Measurements from ENCODE around the gene SMC1B.

The SMC1B gene

DNA sequence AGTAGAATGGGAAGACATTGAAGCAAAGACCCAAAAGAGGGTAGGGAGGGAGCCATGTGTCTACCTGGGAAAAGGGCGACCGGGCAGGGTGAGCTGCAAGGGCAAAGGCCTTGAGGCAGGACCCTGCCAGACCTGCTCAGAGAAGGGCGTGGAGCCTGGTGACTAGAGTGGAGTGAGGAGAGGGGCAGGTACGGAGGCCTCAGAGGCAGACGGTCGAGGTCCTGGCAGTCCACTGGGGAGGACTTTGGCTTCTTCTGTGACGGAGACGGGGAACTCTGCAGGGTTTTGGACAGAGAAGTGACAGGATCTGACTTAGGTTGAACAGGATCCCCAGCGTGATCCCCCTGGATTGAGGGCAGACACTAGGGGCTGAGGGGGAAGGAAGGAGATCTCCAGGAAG lies 13.0 kb upstream of the SMC1B start:
- no peaks in the 10 kb centered on the region for H3K27me3 ChIP-seq (ENCODE audit: insufficient read depth, low read length)
- no peak overlapping the region for H3K4me3 ChIP-seq (ENCODE audit: low read length)
- no peak overlapping the region for H3K27ac ChIP-seq (ENCODE audit: low read length)
- H3K36me3 ChIP-seq (ENCODE audit: insufficient read depth, low read depth, low read length): no peaks in the 10 kb centered on the region
- no peaks in the 10 kb centered on the region for H3K9me3 ChIP-seq (ENCODE audit: insufficient read depth, low read depth, low read length)
- no peak overlapping the region for H3K9ac ChIP-seq (ENCODE audit: low read depth, low read length)
- H3K4me1 ChIP-seq (ENCODE audit: insufficient read depth, low read length): no peaks in the 10 kb centered on the region

DNA sequence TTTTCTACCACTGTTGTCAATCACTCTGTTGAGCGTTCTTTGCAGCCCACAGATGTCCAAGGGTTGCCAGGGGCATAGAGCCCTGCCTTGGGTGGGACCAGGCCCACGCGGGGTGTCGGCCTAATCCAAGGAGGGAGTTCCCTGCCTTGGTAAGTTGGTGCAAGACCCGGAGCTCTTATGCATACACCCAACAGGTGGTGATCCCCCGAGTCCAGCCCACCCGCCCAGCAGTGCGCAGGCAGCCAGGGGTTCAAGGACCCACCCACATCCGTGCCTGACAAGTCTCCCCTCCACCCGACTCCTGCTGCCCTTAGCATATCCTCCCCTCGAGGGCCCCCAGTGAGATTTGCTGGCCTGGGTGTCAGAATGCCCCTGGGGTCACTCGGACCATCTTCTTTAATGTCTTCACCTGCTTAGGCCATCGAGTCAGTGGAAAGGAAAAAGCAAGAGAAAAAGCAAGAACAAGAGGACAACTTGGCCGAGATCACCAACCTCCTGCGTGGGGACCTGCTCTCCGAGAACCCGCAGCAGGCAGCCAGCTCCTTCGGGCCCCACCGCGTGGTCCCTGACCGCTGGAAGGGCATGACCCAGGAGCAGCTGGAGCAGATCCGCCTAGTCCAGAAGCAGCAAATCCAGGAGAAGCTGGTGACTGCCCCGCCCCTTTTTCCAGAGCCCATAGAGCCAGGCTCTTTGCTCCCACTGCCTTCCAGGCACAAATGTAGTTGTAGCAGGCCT lies 12.3 kb upstream of the SMC1B start:
- no peak overlapping the region for H3K9ac ChIP-seq (ENCODE audit: low read depth, low read length)
- no peaks in the 10 kb centered on the region for H3K4me1 ChIP-seq (ENCODE audit: insufficient read depth, low read length)
- H3K9me3 ChIP-seq (ENCODE audit: insufficient read depth, low read depth, low read length): no peaks in the 10 kb centered on the region
- no peak overlapping the region for H3K27ac ChIP-seq (ENCODE audit: low read length)
- no peak overlapping the region for H3K4me3 ChIP-seq (ENCODE audit: low read length)
- H3K36me3 ChIP-seq (ENCODE audit: insufficient read depth, low read depth, low read length): no peaks in the 10 kb centered on the region
- no peaks in the 10 kb centered on the region for H3K27me3 ChIP-seq (ENCODE audit: insufficient read depth, low read length)

DNA sequence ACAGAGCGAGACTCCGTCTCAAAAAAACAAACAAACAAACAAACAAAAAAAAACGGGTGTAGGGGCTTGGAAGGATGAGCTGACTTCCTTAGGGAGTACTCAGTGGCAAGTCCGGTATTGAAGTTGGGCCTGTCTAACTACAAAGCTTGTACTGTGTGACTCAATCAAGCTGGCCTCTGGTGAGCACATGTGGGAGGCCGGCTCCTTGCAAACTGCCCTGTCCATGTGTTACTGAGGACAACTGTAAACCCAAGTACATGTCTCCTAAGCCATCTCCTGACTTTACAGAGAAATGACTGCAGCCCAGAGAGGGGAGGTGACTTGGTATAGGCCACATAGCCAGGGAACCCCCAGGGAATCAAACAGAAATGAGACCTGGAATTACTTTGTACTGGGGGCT lies 11.7 kb upstream of the SMC1B start:
- H3K9me3 ChIP-seq (ENCODE audit: insufficient read depth, low read depth, low read length): no peaks in the 10 kb centered on the region
- no peaks in the 10 kb centered on the region for H3K4me1 ChIP-seq (ENCODE audit: insufficient read depth, low read length)
- H3K27me3 ChIP-seq (ENCODE audit: insufficient read depth, low read length): no peaks in the 10 kb centered on the region
- no peak overlapping the region for H3K4me3 ChIP-seq (ENCODE audit: low read length)
- no peak overlapping the region for H3K9ac ChIP-seq (ENCODE audit: low read depth, low read length)
- no peak overlapping the region for H3K27ac ChIP-seq (ENCODE audit: low read length)
- H3K36me3 ChIP-seq (ENCODE audit: insufficient read depth, low read depth, low read length): no peaks in the 10 kb centered on the region

DNA sequence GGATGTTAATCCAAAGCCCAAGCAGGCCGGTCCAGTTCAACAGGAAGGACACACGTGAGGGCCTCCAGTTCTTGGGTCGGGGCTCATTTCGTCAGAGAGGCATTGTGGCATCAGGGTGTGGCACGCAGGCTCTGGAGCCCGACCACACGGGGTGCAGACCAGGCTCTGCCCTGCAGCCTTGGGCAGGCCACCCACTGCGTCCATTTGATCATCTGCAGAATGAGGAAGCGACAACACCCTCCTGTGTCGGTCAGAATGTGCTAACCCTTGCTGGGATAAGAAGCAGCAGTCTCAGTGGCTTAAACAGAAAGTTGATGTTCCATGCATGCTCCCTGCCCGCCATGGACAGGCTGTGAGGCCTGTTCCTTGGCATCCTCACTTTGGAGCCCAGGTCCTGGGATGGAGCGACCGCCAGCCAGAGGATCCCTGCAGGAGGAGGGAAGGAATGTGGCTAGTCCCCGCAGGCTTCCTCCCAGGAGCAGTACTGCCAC lies 10.9 kb upstream of the SMC1B start:
- Histone ChIP-seq H3K9me3 (ENCODE audit: insufficient read depth, low read depth, low read length) (no peaks in the 10 kb centered on the region), H3K9ac (ENCODE audit: low read depth, low read length) (no peak overlapping the region), H3K36me3 (ENCODE audit: insufficient read depth, low read depth, low read length) (no peaks in the 10 kb centered on the region), H3K4me3 (ENCODE audit: low read length) (no peak overlapping the region), H3K27me3 (ENCODE audit: insufficient read depth, low read length) (no peaks in the 10 kb centered on the region), H3K27ac (ENCODE audit: low read length) (no peak overlapping the region), H3K4me1 (ENCODE audit: insufficient read depth, low read length) (no peaks in the 10 kb centered on the region)

DNA sequence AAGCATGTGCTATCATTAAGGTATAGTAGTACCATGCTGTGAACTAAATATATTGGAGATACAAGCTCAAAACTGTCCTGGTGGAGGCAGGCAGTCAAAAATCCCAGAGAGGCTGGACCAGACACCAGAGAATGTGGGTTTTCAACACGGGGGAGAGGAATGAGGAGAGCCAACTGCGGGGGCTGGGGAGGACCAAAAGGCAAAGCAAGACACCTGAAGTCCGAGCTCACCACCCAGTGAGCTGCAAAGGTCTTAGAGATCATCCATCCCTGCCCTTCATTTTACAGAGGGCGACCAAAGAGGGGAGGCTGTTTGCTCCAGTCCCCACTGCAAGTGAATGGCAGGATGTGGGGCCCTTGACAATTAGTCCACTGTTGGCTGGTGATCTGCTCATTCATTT lies 10.1 kb upstream of the SMC1B start:
- Histone ChIP-seq H3K9me3 (ENCODE audit: insufficient read depth, low read depth, low read length) (no peaks in the 10 kb centered on the region), H3K4me1 (ENCODE audit: insufficient read depth, low read length) (no peaks in the 10 kb centered on the region), H3K27ac (ENCODE audit: low read length) (no peak overlapping the region), H3K4me3 (ENCODE audit: low read length) (no peak overlapping the region), H3K9ac (ENCODE audit: low read depth, low read length) (no peak overlapping the region), H3K27me3 (ENCODE audit: insufficient read depth, low read length) (no peaks in the 10 kb centered on the region), H3K36me3 (ENCODE audit: insufficient read depth, low read depth, low read length) (no peaks in the 10 kb centered on the region)

DNA sequence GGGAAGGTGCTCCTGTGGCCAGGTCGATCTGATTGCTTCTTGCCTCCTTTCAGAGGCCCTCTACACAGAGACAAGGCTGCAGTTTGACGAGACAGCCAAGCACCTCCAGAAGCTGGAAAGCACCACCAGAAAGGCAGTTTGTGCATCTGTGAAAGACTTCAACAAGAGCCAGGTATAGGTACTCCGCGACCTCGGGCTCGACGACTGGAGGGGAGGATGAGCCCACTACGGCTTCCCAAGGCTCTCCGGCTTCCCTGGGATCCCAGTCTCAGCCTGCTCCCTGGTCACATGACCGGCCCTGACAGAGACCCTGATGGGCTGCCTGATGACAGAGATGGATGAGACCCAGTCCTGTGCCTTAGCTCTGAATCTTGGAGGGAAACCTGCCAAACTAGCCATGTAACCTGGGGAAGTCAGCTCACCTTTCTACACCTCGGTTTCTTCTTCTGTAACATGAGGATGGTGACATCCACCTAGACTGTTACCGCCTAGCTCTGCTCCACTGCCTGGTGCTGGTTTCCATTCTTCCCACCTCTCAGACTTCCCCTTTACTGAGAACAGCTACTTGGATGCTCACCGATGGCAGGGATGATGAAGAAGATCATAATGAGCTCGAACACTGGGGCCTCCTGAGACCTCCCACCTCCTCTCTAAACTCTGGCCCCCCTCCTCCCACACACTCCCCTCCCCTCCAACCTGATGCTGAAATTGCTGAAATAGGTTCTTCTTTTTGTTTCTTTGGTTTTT lies 9.0 kb upstream of the SMC1B start:
- H3K9me3 ChIP-seq (ENCODE audit: insufficient read depth, low read depth, low read length): no peaks in the 10 kb centered on the region
- no peaks in the 10 kb centered on the region for H3K36me3 ChIP-seq (ENCODE audit: insufficient read depth, low read depth, low read length)
- no peak overlapping the region for H3K27ac ChIP-seq (ENCODE audit: low read length)

DNA sequence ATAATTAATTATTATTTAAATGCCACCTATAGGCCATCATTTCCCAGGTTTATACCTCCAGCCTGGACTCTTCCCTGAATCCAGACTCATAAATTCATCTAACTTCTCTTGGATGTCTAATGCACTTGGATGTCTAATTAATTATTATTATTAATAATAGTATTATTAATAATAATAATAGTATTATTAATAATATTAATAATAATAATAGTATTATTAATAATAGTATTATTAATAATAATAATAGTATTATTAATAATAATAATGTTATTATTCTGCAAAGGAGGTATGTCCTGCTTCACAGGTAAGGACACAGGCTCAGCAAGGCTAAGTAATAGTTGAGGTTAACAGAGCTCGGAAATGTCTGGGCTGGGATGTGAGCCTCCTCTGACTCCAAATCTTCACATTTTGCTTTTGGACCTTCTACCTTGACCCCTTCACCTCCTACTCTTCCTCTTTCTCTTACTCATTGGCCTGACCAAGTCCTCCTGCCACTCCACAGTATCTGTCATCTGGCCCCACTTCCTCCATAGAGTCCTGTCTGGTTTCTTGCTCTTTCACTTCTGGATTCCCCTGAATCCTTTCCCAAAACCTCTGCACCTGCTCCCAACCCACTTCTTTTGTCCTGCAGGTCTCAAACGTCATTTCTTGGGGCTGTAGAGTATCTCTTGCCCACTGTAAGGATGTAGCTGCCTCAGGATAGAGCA lies 8.1 kb upstream of the SMC1B start:
- Histone ChIP-seq H3K27ac (ENCODE audit: low read length) (no peak overlapping the region), H3K9ac (ENCODE audit: low read depth, low read length) (no peak overlapping the region), H3K9me3 (ENCODE audit: insufficient read depth, low read depth, low read length) (no peaks in the 10 kb centered on the region), H3K36me3 (ENCODE audit: insufficient read depth, low read depth, low read length) (no peaks in the 10 kb centered on the region), H3K4me3 (ENCODE audit: low read length) (no peak overlapping the region), H3K27me3 (ENCODE audit: insufficient read depth, low read length) (no peaks in the 10 kb centered on the region), H3K4me1 (ENCODE audit: insufficient read depth, low read length) (no peaks in the 10 kb centered on the region)

More for the DNA sequence above, 9.0 kb upstream of the SMC1B start:
- no peak overlapping the region for H3K4me3 ChIP-seq (ENCODE audit: low read length)
- no peaks in the 10 kb centered on the region for H3K27me3 ChIP-seq (ENCODE audit: insufficient read depth, low read length)
- no peak overlapping the region for H3K9ac ChIP-seq (ENCODE audit: low read depth, low read length)
- no peaks in the 10 kb centered on the region for H3K4me1 ChIP-seq (ENCODE audit: insufficient read depth, low read length)

DNA sequence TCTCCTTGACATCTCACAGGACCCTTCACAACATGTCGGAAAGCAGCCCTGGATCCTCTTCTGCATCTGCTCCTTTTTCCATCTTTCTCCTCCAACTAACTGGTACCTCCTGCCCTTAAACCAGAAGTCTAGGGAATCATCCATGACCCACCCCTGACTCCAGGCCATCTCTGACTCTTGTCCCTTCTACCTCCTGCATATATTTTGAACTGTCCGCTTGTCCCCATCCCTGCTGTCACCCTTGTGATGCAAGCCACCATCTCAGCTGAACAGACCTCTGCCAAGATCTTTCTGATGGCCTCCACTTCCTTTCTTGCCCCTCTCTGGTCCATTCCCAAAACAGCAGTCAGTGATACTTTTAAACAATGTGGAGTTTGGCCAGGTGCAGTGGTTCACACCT lies 7.1 kb upstream of the SMC1B start:
- no peak overlapping the region for H3K27ac ChIP-seq (ENCODE audit: low read length)
- no peak overlapping the region for H3K9ac ChIP-seq (ENCODE audit: low read depth, low read length)
- no peaks in the 10 kb centered on the region for H3K4me1 ChIP-seq (ENCODE audit: insufficient read depth, low read length)
- H3K36me3 ChIP-seq (ENCODE audit: insufficient read depth, low read depth, low read length): no peaks in the 10 kb centered on the region
- no peak overlapping the region for H3K4me3 ChIP-seq (ENCODE audit: low read length)
- H3K27me3 ChIP-seq (ENCODE audit: insufficient read depth, low read length): no peaks in the 10 kb centered on the region
- H3K9me3 ChIP-seq (ENCODE audit: insufficient read depth, low read depth, low read length): no peaks in the 10 kb centered on the region

DNA sequence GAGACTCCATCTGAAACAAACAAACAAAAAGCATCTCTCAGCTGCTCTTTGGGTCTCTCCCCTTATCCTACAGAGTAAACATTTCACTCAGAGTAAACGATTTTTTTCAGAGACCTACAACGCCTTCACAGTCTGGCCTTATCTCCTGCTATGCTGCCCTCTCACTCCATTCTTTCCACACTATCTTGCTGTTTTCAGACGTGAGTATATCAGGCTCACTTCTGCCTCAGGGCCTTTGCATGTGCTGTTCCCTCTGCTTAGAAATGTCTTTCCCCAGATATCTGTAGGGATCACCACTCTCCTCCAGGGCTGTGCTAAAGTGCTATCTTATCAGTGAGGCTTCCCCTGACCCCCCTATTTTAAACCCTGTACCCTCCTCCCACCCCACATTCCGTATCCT lies 6.6 kb upstream of the SMC1B start:
- Histone ChIP-seq H3K9me3 (ENCODE audit: insufficient read depth, low read depth, low read length) (no peaks in the 10 kb centered on the region), H3K27ac (ENCODE audit: low read length) (no peak overlapping the region), H3K4me3 (ENCODE audit: low read length) (no peak overlapping the region), H3K36me3 (ENCODE audit: insufficient read depth, low read depth, low read length) (no peaks in the 10 kb centered on the region), H3K4me1 (ENCODE audit: insufficient read depth, low read length) (no peaks in the 10 kb centered on the region), H3K27me3 (ENCODE audit: insufficient read depth, low read length) (no peaks in the 10 kb centered on the region; the same call in 1 of the 2 replicates), H3K9ac (ENCODE audit: low read depth, low read length) (no peak overlapping the region)

DNA sequence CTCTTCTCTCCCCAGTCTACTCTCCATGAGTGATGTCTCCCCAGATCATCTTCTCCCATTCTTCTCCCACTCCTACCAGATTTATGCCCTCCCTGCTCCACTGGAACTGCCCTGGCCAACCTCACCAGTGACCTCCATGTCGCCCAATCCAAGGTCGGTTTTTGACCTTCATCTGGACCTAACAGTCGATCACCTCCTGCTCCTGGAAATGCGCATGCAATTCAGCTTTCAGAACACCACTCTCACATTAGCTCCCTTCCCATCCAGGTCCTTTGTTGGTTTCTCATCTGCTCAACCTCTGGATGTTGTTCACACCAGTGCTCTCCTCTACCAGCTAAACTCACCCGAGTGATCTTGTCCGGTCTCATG lies 5.4 kb upstream of the SMC1B start:
- H3K9ac ChIP-seq (ENCODE audit: low read depth, low read length): no peak overlapping the region
- no peak overlapping the region for H3K27ac ChIP-seq (ENCODE audit: low read length)
- no peaks in the 10 kb centered on the region for H3K9me3 ChIP-seq (ENCODE audit: insufficient read depth, low read depth, low read length)
- H3K4me1 ChIP-seq (ENCODE audit: insufficient read depth, low read length): no peaks in the 10 kb centered on the region
- no peak overlapping the region for H3K4me3 ChIP-seq (ENCODE audit: low read length)
- H3K27me3 ChIP-seq (ENCODE audit: insufficient read depth, low read length): peaks cover 12% of the 10 kb centered on the region
- no peaks in the 10 kb centered on the region for H3K36me3 ChIP-seq (ENCODE audit: insufficient read depth, low read depth, low read length)

DNA sequence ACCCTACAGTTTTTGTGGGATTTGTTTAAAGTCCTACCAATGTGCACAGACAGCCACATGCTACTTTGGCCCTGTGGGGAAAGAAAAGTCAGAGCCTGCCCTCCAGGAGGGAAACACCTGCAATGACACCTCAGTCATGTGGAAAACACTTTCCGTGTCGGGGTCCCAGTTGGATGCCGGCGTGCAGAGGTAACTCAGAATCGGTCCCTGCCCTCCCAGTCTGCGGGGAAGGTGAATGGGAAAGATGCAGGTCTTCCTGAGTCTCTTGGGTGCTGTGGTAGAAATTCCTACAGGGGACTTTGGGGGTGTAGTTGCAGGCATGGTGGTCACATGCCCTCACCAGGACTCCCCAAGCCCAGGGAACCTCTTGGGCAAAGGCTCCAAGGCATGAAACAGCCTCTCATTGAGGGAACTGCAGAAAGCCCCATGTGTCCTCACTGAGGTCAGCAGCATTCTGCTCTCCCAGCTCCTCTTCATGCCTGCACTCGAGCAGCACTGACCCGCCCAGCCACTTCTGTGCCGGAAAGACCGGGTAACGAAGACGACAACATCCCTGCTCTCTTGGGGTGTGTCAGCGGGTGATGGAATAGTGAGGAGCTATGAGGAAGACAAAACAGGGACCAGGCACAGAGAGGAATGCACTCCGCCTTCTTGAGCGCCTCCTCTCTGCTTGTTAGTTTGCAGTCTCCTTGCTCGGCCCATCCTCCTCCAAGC lies 4.8 kb upstream of the SMC1B start:
- no peaks in the 10 kb centered on the region for H3K4me1 ChIP-seq (ENCODE audit: insufficient read depth, low read length)
- H3K9me3 ChIP-seq (ENCODE audit: insufficient read depth, low read depth, low read length): no peaks in the 10 kb centered on the region
- H3K27me3 ChIP-seq (ENCODE audit: insufficient read depth, low read length): peaks cover 17% of the 10 kb centered on the region
- H3K4me3 ChIP-seq (ENCODE audit: low read length): no peak overlapping the region
- H3K36me3 ChIP-seq (ENCODE audit: insufficient read depth, low read depth, low read length): no peaks in the 10 kb centered on the region
- H3K27ac ChIP-seq (ENCODE audit: low read length): no peak overlapping the region
- H3K9ac ChIP-seq (ENCODE audit: low read depth, low read length): no peak overlapping the region
